Nephron progenitor cell (in vitro differentiated cells): ENCODE data around the gene ZBTB20.

Experiments used
- DNase-seq: peaks from one replicate; pipeline ENCODE4 v3.0.0; 2021
- H3K27ac Mint-ChIP-seq: 2 replicates; pipeline ENCODE4 v1.8.0; 2021; ENCODE audit warnings: mild to moderate bottlenecking, moderate library complexity, mixed read lengths
- H3K27me3 Mint-ChIP-seq: 2 replicates; pipeline ENCODE4 v1.8.0; 2021; ENCODE audit warnings: mild to moderate bottlenecking, low read depth, mixed read lengths; ENCODE audit not compliant: poor library complexity
- H3K36me3 Mint-ChIP-seq: 2 replicates; pipeline ENCODE4 v1.8.0; 2021; ENCODE audit warnings: low read depth, mixed read lengths
- H3K4me1 Mint-ChIP-seq: 2 replicates; pipeline ENCODE4 v1.8.0; 2021; ENCODE audit warnings: mixed read lengths
- H3K4me3 Mint-ChIP-seq: 2 replicates; pipeline ENCODE4 v1.8.0; 2021; ENCODE audit warnings: mild to moderate bottlenecking, moderate library complexity, mixed read lengths
- H3K9me3 Mint-ChIP-seq: 2 replicates; pipeline ENCODE4 v1.8.0; 2021; ENCODE audit warnings: mild to moderate bottlenecking, moderate library complexity, mixed read lengths
- TF ChIP-seq, protein P1 (sequence below): fragments of 200-600 bp; sonication (generic); IDR thresholded peaks from 2 replicates; pipeline ENCODE4 v1.5.0; 2021; ENCODE audit warnings: antibody characterized with exemption

Gene ZBTB20

DNA sequence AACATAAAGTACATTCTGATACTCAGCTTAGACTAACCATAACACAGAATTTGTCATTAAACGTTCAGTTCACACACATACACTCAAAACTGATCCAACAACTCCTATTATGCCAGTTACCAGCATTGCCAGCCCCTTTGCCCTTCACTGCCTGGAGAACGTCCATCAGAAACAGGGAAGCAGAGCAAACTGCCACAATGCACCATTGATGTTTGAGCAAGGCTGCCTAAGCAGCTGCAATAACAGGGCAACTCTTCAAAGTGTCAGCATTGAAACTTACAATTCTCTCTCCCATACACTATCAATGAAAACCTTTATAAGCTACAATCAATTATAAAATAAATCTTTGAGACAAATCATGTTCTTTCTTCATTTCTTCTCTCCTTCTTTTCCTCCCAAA is 85.1 kb downstream of the ZBTB20 start:
- no peaks in the 10 kb centered on the region for H3K27me3 Mint-ChIP-seq
- TF ChIP-seq, protein P1, sequence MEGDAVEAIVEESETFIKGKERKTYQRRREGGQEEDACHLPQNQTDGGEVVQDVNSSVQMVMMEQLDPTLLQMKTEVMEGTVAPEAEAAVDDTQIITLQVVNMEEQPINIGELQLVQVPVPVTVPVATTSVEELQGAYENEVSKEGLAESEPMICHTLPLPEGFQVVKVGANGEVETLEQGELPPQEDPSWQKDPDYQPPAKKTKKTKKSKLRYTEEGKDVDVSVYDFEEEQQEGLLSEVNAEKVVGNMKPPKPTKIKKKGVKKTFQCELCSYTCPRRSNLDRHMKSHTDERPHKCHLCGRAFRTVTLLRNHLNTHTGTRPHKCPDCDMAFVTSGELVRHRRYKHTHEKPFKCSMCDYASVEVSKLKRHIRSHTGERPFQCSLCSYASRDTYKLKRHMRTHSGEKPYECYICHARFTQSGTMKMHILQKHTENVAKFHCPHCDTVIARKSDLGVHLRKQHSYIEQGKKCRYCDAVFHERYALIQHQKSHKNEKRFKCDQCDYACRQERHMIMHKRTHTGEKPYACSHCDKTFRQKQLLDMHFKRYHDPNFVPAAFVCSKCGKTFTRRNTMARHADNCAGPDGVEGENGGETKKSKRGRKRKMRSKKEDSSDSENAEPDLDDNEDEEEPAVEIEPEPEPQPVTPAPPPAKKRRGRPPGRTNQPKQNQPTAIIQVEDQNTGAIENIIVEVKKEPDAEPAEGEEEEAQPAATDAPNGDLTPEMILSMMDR: no peak
- no peaks in the 10 kb centered on the region for H3K36me3 Mint-ChIP-seq
- H3K4me3 Mint-ChIP-seq: no peak overlapping the region
- DNase-seq: no peak
- no peak overlapping the region for H3K27ac Mint-ChIP-seq
- H3K9me3 Mint-ChIP-seq: peaks cover 3% of the 10 kb centered on the region
- H3K4me1 Mint-ChIP-seq: no peaks in the 10 kb centered on the region

DNA sequence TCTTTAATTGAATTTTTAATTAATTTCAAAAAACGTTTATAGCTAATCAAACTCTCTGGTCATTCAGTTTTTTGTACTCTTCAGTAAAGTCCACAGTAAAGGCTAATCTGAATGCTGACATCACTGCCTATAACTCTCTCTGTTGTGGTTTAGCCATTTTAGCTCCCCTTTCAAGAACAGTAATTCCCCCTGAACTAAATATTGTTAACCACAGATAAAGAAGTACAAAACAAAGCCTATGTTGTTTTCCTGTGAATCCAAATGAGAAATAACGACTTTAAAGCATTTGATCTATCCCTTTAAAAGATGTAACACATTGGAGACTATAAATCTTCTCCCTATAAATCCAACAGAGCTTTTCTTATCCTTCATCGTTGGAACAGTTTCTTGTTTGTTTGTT is 94.2 kb downstream of the ZBTB20 start:
- TF ChIP-seq, protein P1: no peak
- no peak overlapping the region for H3K27ac Mint-ChIP-seq
- no peaks in the 10 kb centered on the region for H3K9me3 Mint-ChIP-seq
- no peak for DNase-seq
- H3K4me3 Mint-ChIP-seq: no peak overlapping the region
- H3K36me3 Mint-ChIP-seq: no peaks in the 10 kb centered on the region
- H3K4me1 Mint-ChIP-seq: peaks cover 5% of the 10 kb centered on the region
- peaks cover 3% of the 10 kb centered on the region for H3K27me3 Mint-ChIP-seq

DNA sequence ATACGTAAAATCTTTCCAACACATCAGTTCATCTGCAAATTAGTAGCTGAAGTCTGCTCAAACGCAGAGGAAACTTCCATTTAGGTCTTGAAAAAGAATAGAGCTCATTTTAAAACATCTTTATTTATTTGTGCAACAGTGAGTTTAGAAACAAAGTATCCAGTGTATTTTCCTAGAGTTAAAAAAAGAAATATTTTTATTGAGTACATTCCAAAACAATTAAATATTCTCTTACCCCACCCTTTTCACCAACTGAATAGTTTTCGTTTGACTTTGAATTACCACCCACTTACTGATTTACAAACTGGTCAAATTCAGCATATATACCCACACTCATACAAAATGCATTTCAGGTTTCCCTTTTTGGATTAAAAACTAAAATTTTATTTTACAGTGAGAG is 104.7 kb downstream of the ZBTB20 start:
- H3K27ac Mint-ChIP-seq: no peak overlapping the region

DNA sequence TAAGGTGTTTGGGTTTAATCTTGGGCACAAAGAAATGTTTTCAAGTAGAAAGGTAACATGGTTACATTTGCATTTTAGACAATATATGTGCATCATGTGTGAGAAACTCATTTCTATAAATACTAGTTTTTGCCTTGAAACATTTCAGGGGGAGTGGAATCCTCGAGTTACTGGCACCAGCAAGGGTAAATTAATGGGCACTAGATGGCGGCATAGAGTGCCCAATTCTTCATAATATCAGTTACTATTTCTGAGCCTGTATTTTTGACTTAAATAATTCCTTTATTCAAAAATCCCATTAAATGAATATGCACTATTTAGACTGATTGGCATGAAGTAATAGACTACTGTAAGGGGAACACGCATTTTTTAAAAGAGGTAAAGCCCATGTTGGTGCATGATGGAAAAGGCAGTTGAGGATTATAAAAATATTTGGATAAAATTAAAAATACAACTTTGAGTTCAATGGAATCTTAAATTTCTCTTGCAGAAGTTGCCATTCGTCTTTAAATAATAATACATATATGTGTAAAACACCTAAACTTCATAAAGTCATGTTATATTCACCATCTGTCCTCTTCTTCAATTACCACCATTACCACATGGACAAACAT is 106.3 kb downstream of the ZBTB20 start:
- DNase-seq: peak; percentile 28
- H3K27ac Mint-ChIP-seq: no peak overlapping the region
- no peaks in the 10 kb centered on the region for H3K9me3 Mint-ChIP-seq
- H3K4me1 Mint-ChIP-seq: no peaks in the 10 kb centered on the region
- no peaks in the 10 kb centered on the region for H3K36me3 Mint-ChIP-seq
- H3K4me3 Mint-ChIP-seq: no peak overlapping the region
- no peaks in the 10 kb centered on the region for H3K27me3 Mint-ChIP-seq
- TF ChIP-seq, protein P1: peak; percentile 56

More for the DNA sequence above, 104.7 kb downstream of the ZBTB20 start:
- H3K4me1 Mint-ChIP-seq: no peaks in the 10 kb centered on the region
- no peaks in the 10 kb centered on the region for H3K36me3 Mint-ChIP-seq
- no peaks in the 10 kb centered on the region for H3K9me3 Mint-ChIP-seq
- no peaks in the 10 kb centered on the region for H3K27me3 Mint-ChIP-seq
- TF ChIP-seq, protein P1: no peak
- no peak for DNase-seq
- H3K4me3 Mint-ChIP-seq: no peak overlapping the region

DNA sequence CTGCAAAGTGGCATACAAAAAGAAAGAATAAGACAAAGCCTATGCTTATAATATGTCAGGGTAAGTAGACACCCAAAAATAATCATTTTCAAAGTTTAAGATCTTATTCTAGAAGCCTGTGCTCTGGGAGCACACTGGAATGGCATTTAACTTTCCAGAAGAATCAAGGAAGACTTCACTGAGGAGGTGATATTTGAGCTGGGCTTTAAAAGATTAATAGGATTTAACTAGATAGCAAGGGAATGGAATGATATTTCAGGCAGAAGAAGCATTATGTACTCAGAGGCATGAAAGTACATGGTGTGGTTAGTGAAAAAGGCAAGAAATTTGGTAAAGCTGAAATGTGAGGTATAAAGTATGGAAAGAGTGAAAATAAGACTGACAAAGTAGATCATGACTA is 106.8 kb downstream of the ZBTB20 start:
- Mint-ChIP-seq H3K4me1 (no peaks in the 10 kb centered on the region), H3K4me3 (no peak overlapping the region), H3K27me3 (no peaks in the 10 kb centered on the region), H3K36me3 (no peaks in the 10 kb centered on the region), H3K9me3 (peaks cover 5% of the 10 kb centered on the region), H3K27ac (no peak overlapping the region)
- no peak for DNase-seq
- TF ChIP-seq, protein P1: no peak

DNA sequence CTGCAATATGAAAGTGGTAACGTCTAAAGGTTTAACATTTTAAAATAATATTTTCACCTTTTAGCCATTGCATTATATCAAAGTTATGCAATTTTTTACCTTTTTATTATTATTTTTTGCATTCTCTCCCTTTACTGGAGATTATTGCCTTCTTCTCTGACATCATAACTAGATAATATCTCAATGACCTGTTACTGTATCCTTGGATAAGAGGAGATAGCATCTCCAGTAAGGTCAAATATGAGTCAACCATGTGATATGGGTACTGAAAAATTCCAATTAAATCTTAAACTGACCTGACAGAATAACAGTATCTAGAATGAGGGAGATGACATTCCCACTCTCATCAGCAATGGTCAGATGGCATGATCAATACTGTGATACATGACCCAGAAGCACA is 108.3 kb downstream of the ZBTB20 start:
- Mint-ChIP-seq H3K27ac (no peak overlapping the region), H3K4me3 (no peak overlapping the region), H3K36me3 (peaks cover 4% of the 10 kb centered on the region), H3K4me1 (no peaks in the 10 kb centered on the region), H3K9me3 (peaks cover 17% of the 10 kb centered on the region), H3K27me3 (no peaks in the 10 kb centered on the region)
- DNase-seq: no peak
- TF ChIP-seq, protein P1: no peak
